H1 (cell line): ENCODE measurements around the gene ARID4B. TPM values are rescaled to one million over a fixed set of nuclear protein-coding genes. Genes with fewer than 3 reads are reported as not detected.

Experiments
- CTCF ChIA-PET: fragments of 300-600 bp; sonication (Branson Sonifier 250); formaldehyde crosslinking; loops from one replicate; lab custom pipeline; 2021; ENCODE audit not compliant: partially characterized antibody; lab: Charles Lee
- POLR2A ChIA-PET: fragments of 300-600 bp; sonication (Branson Sonifier 250); formaldehyde crosslinking; loops from one replicate; lab custom pipeline; 2021; ENCODE audit warnings: inconsistent platforms; ENCODE audit not compliant: partially characterized antibody; lab: Charles Lee
- DNase-seq, 2 experiments: peaks; one replicate each; pipeline versions ENCODE4 v3.0.0 to v3.0.0-alpha.2; 2010 to 2022; ENCODE audit warnings: low spot score in 2 of 2, low read depth in 1 of 2, mixed read lengths in 1 of 2
- FAIRE-seq: peaks from 2 replicates; lab custom pipeline; 2011; peaks lifted over from hg19 to GRCh38; lab: Jason Lieb, UNC
- H2AFZ ChIP-seq: 2 replicates; pipeline ENCODE4 v1.8.1; 2012; ENCODE audit warnings: low read length, inconsistent platforms
- H2AK5ac ChIP-seq: 2 replicates; pipeline ENCODE4 v1.6.1; 2013; ENCODE audit warnings: low read depth, low read length
- H2BK120ac ChIP-seq: replicated peaks from 2 replicates; pipeline ENCODE3; 2013; ENCODE audit warnings: low read depth, low read length, inconsistent platforms
- H2BK12ac ChIP-seq: 2 replicates; pipeline ENCODE4 v1.6.1; 2013; ENCODE audit warnings: low read depth, low read length
- H2BK15ac ChIP-seq: 2 replicates; pipeline ENCODE4 v1.6.1; 2013; ENCODE audit warnings: low read length
- H2BK20ac ChIP-seq: 2 replicates; pipeline ENCODE4 v1.6.1; 2013; ENCODE audit warnings: low read length
- H2BK5ac ChIP-seq: 2 replicates; pipeline ENCODE4 v1.6.1; 2013; ENCODE audit warnings: low read depth, low read length
- H3K14ac ChIP-seq: 2 replicates; pipeline ENCODE4 v1.6.1; 2013; ENCODE audit warnings: inconsistent platforms; ENCODE audit not compliant: insufficient read length
- H3K18ac ChIP-seq: 2 replicates; pipeline ENCODE4 v1.6.1; 2013; ENCODE audit warnings: low read length; ENCODE audit errors: extremely low read depth
- H3K23ac ChIP-seq: 2 replicates; pipeline ENCODE4 v1.6.1; 2013; ENCODE audit warnings: inconsistent platforms; ENCODE audit not compliant: insufficient read length
- H3K23me2 ChIP-seq: 2 replicates; pipeline ENCODE4 v1.6.1; 2013; ENCODE audit warnings: low read depth, low read length
- H3K27ac ChIP-seq: 2 replicates; pipeline ENCODE4 v1.6.1; 2011; ENCODE audit warnings: low read depth, low read length, inconsistent platforms
- H3K27me3 ChIP-seq, 4 experiments: replicated peaks in 1 of 4; 1 replicate in 1 of 4; 2 replicates in 3 of 4; pipeline versions ENCODE4 v1.6.1 to v1.8.1; 2011 to 2013; ENCODE audit warnings: low read length in 3 of 4, mild to moderate bottlenecking in 3 of 4, inconsistent platforms in 2 of 4, mixed read lengths in 2 of 4, moderate library complexity in 1 of 4; ENCODE audit not compliant: control insufficient read depth in 3 of 4, insufficient read depth in 3 of 4; ENCODE audit errors: extremely low read depth in 1 of 4
- H3K36me3 ChIP-seq, 4 experiments: 2 replicates each; pipeline versions ENCODE4 v1.6.1 to v1.8.1; 2011 to 2013; ENCODE audit warnings: mild to moderate bottlenecking in 4 of 4, low read length in 3 of 4, moderate library complexity in 2 of 4, control low read depth in 1 of 4, inconsistent platforms in 1 of 4; ENCODE audit not compliant: insufficient read depth in 4 of 4, control insufficient read depth in 2 of 4
- H3K4ac ChIP-seq: replicated peaks from 2 replicates; pipeline ENCODE3; 2013; ENCODE audit warnings: low read length, low read depth, mixed read lengths, inconsistent platforms; ENCODE audit not compliant: insufficient read length
- H3K4me1 ChIP-seq, 4 experiments: replicated peaks in 1 of 4; 1 replicate in 1 of 4; 2 replicates in 3 of 4; pipeline versions ENCODE4 v1.6.1 to v1.8.1; 2011 to 2013; ENCODE audit warnings: low read length in 3 of 4, inconsistent platforms in 2 of 4, mixed read lengths in 1 of 4; ENCODE audit not compliant: insufficient read depth in 4 of 4, control insufficient read depth in 3 of 4
- H3K4me2 ChIP-seq, 2 experiments: 2 replicates each; pipeline versions ENCODE4 v1.6.1 to v1.8.1; 2011 to 2013; ENCODE audit warnings: low read depth in 2 of 2, low read length in 2 of 2, control low read depth in 1 of 2, inconsistent platforms in 1 of 2, mild to moderate bottlenecking in 1 of 2; ENCODE audit not compliant: insufficient read depth in 1 of 2
- H3K4me3 ChIP-seq, 4 experiments: fragments of 200-600, 300-600 bp in 1 of 4; sonication (generic), shearing (Covaris generic), sonication (Bioruptor Twin) in 1 of 4; 2 replicates each; pipeline versions ENCODE4 v1.5.1 to v1.8.1; 2011 to 2016; ENCODE audit warnings: low read length in 4 of 4, low read depth in 3 of 4, control low read depth in 2 of 4, inconsistent platforms in 2 of 4, mild to moderate bottlenecking in 2 of 4, mixed read lengths in 1 of 4, moderate library complexity in 1 of 4; ENCODE audit not compliant: insufficient read depth in 2 of 4; ENCODE audit errors: extremely low read depth in 1 of 4
- H3K56ac ChIP-seq: replicated peaks from 2 replicates; pipeline ENCODE3; 2013; ENCODE audit warnings: low read depth, mild to moderate bottlenecking, mixed read lengths, low read length, inconsistent platforms; ENCODE audit not compliant: insufficient read length
- H3K79me1 ChIP-seq: 2 replicates; pipeline ENCODE4 v1.6.1; 2013; ENCODE audit warnings: low read depth, low read length, control low read depth
- H3K79me2 ChIP-seq, 2 experiments: 2 replicates each; pipeline versions ENCODE4 v1.6.1 to v1.8.1; 2012 to 2013; ENCODE audit warnings: low read length in 2 of 2, mild to moderate bottlenecking in 2 of 2, inconsistent platforms in 1 of 2; ENCODE audit not compliant: insufficient read depth in 2 of 2, control insufficient read depth in 1 of 2
- H3K9ac ChIP-seq, 4 experiments: replicated peaks in 1 of 4; 1 replicate in 1 of 4; 2 replicates in 3 of 4; pipeline versions ENCODE4 v1.6.1 to v1.8.1; 2011 to 2013; ENCODE audit warnings: low read depth in 3 of 4, low read length in 3 of 4, control low read depth in 2 of 4, mild to moderate bottlenecking in 2 of 4, moderate library complexity in 2 of 4, inconsistent platforms in 1 of 4; ENCODE audit errors: extremely low read depth in 1 of 4
- H3K9me3 ChIP-seq, 2 experiments: 2 replicates each; pipeline versions ENCODE4 v1.6.1 to v1.8.1; 2012 to 2013; ENCODE audit warnings: mild to moderate bottlenecking in 2 of 2, moderate library complexity in 2 of 2, control low read depth in 1 of 2, inconsistent platforms in 1 of 2, low read depth in 1 of 2, low read length in 1 of 2, mixed read lengths in 1 of 2; ENCODE audit not compliant: insufficient read depth in 2 of 2
- H4K20me1 ChIP-seq, 2 experiments: replicated peaks in 1 of 2; 2 replicates each; pipeline versions ENCODE3 to v1.8.1; 2011 to 2013; ENCODE audit warnings: inconsistent platforms in 2 of 2, low read length in 2 of 2, mild to moderate bottlenecking in 1 of 2; ENCODE audit not compliant: insufficient read depth in 2 of 2, control insufficient read depth in 1 of 2
- H4K5ac ChIP-seq: 2 replicates; pipeline ENCODE4 v1.6.1; 2013; ENCODE audit warnings: low read length, low read depth, mixed read lengths, inconsistent platforms; ENCODE audit not compliant: insufficient read length
- H4K8ac ChIP-seq: 2 replicates; pipeline ENCODE4 v1.8.0; 2013; ENCODE audit warnings: mild to moderate bottlenecking, moderate library complexity, low read length, inconsistent platforms; ENCODE audit not compliant: insufficient read depth; ENCODE audit errors: extremely low read depth
- H4K91ac ChIP-seq: replicated peaks from 2 replicates; pipeline ENCODE3; 2013; ENCODE audit warnings: low read length, mixed read lengths, inconsistent platforms; ENCODE audit not compliant: insufficient read length
- TCF12 ChIP-seq: IDR thresholded peaks from 2 replicates; pipeline ENCODE4 v1.6.1; 2011; ENCODE audit warnings: low read depth, mild to moderate bottlenecking, low read length
- WGBS, 2 experiments: shearing (Covaris generic) in 1 of 2; methylation state at CpG; one replicate each; pipeline versions ENCODE4 v1.1.6 to v1.1.7; 2013 to 2015; ENCODE audit warnings: low lambda C conversion rate in 2 of 2, mixed read lengths in 2 of 2, inconsistent platforms in 1 of 2, low coverage in 1 of 2, missing lambda C conversion rate in 1 of 2; ENCODE audit not compliant: insufficient replicate concordance in 2 of 2, insufficient coverage in 1 of 2, insufficient read length in 1 of 2; ENCODE audit errors: extremely low coverage in 1 of 2, missing lambda C conversion rate in 1 of 2; 5-methylcytosine and 5-hydroxymethylcytosine counted together
- polyA plus RNA-seq, 7 experiments: library from polyadenylated mRNA; depleted of rRNA in 3 of 7; stranded (reverse) in 5 of 7; unstranded in 2 of 7; fragments of >200 nt in 5 of 7; fragments of 200-250 nt in 2 of 7; gene quantifications; 1 replicate in 5 of 7; 2 replicates in 1 of 7; 4 replicates in 1 of 7; pipeline versions ENCODE4 v1.2.1 to v1.2.3, GENCODE V29; 2011 to 2013; ENCODE audit warnings: missing spikeins in 2 of 7, mixed read lengths in 2 of 7
- total RNA-seq: library from RNA; stranded (reverse); fragmentation: NEBNext Ultra II Directional; extraction: Animal tissue kit (Norgen Biotek cat#: 25700); gene quantifications from 2 replicates; pipeline ENCODE4 v1.2.1, GENCODE V29; 2021

The ARID4B gene
- total and polyA plus RNA-seq, 2 of the 8 experiments (the other 6 are each of a cell fraction or from before 2014, with no cell fraction given): 5.1 to 28.8 TPM

GRCh38 chr1:235236128-235236527 lies 91.9 kb downstream of the ARID4B start:
- no peaks in the 10 kb centered on the region for H4K20me1 ChIP-seq
- no peak overlapping the region for H3K14ac ChIP-seq
- H2BK12ac ChIP-seq: no peak overlapping the region
- H3K18ac ChIP-seq: no peak overlapping the region
- H3K27ac ChIP-seq: no peak overlapping the region
- TF ChIP-seq TCF12: no peak
- no peaks in the 10 kb centered on the region; the same call in 1 of the 2 replicates for H3K79me1 ChIP-seq
- H3K4me2 ChIP-seq: no peak overlapping the region
- H2BK5ac ChIP-seq: no peak overlapping the region
- no peaks in the 10 kb centered on the region for H3K4me1 ChIP-seq
- H2BK15ac ChIP-seq: no peak overlapping the region
- H3K4me3 ChIP-seq: no peak overlapping the region
- no peak overlapping the region for H3K56ac ChIP-seq
- ChIA-PET POLR2A (interaction anchor here (1.3 kb wide), 1 partner anchor 10 kb away, joined by 4 read pairs; no protein-coding TSS in a partner anchor), CTCF (interaction anchor here (0.6 to 3.7 kb wide), 3 partner anchors 10 to 949 kb away, joined by 3 to 18 read pairs (median 3); no protein-coding TSS in a partner anchor)
- no peak overlapping the region for H4K5ac ChIP-seq
- no peak overlapping the region for H2BK20ac ChIP-seq
- DNase-seq (no peak), FAIRE-seq (no peak)
- H3K27me3 ChIP-seq: no peaks in the 10 kb centered on the region
- H3K23ac ChIP-seq: no peak overlapping the region
- no peaks in the 10 kb centered on the region for H3K79me2 ChIP-seq
- H3K9me3 ChIP-seq: no peaks in the 10 kb centered on the region
- no peak overlapping the region for H3K4ac ChIP-seq
- no peak overlapping the region for H2AFZ ChIP-seq
- 93% methylated on average over 5 of the region's 5 CpGs; no CpG with 5 or more reads in 1 of the 2 experiments for WGBS, 2 experiments
- H4K91ac ChIP-seq: no peak overlapping the region
- no peak overlapping the region for H2BK120ac ChIP-seq
- no peak overlapping the region for H3K9ac ChIP-seq
- no peaks in the 10 kb centered on the region for H3K23me2 ChIP-seq
- H2AK5ac ChIP-seq: no peak overlapping the region
- peaks cover 0 to 31% (median 11%) of the 10 kb centered on the region in 4 experiments; a peak in 6 of 8 replicates for H3K36me3 ChIP-seq
- no peak overlapping the region; the same call in 1 of the 2 replicates for H4K8ac ChIP-seq
